IPS DF 6.9 (cell line): ENCODE results near the gene SNAI3.

Source experiments
- DNase-seq: peaks from one replicate; pipeline ENCODE4 v3.0.0-alpha.2; 2013; ENCODE audit warnings: low read depth, low spot score
- H3K27ac ChIP-seq: one replicate; pipeline ENCODE4 v1.5.1; 2013; ENCODE audit warnings: low read length, control low read depth
- H3K27me3 ChIP-seq: 2 replicates; pipeline ENCODE4 v1.6.1; 2013; ENCODE audit warnings: mild to moderate bottlenecking, low read length; ENCODE audit not compliant: control insufficient read depth, insufficient read depth
- H3K36me3 ChIP-seq: 2 replicates; pipeline ENCODE4 v1.6.1; 2013; ENCODE audit warnings: low read length; ENCODE audit not compliant: control insufficient read depth, insufficient read depth
- H3K4me1 ChIP-seq: 2 replicates; pipeline ENCODE4 v1.6.1; 2013; ENCODE audit warnings: low read length; ENCODE audit not compliant: control insufficient read depth, insufficient read depth
- H3K4me3 ChIP-seq: 2 replicates; pipeline ENCODE4 v1.5.1; 2013; ENCODE audit warnings: mild to moderate bottlenecking, low read length
- H3K9me3 ChIP-seq: 2 replicates; pipeline ENCODE4 v1.6.1; 2013; ENCODE audit warnings: low read length, inconsistent platforms; ENCODE audit not compliant: control insufficient read depth, insufficient read depth
- WGBS: extraction: QIAGEN DNeasy Blood & Tissue Kit; methylation state at CpG from one replicate; pipeline ENCODE4 v1.1.7; 2013; ENCODE audit warnings: mixed read lengths, missing lambda C conversion rate; ENCODE audit not compliant: insufficient read length, insufficient coverage; 5-methylcytosine and 5-hydroxymethylcytosine counted together

The SNAI3 gene

DNA sequence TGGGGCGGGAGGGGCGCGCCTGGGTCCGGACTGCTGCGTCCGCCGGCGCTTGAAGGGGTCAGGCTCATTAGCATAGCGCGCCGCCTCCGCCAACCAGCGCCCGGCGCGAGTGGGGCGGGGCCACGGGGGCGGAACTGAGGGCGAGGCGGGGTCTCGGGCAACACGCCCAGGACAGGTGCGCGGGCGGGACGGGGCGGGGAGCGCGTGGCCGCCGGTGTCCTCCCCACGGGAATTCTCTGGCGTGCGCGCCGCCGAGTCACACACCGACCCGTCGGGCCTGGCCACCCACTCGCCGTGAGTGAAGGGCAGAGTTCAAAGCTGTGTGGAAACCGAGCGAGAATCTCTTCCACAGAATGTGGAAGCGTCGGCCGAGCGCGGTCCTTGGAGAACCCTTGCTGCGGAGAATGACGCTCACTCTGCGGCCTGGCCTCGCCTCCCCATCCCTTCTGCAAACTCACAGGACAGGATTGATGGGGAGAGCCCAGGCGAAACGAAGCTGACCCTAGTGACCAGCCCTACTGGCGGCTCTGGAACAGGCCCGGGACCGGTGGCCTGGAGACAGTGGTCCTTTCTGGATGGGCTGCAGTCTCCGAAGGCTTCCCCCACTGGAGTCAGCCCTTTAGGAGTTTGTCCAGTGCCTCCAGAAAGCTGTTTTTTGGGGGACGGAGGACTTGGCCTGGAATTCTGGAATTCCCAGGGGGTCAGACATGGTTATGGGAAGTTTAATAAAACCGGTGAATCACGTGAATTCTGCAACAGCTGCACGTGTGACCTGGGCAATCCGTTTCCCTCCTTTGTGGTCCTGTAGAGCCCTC lies at the start of gene SNAI3:
Gene SNAI3, minus strand, starts transcription at position 69 of the 815 bp plus-strand sequence. CDS start 101 bp downstream, outside the sequence.
- peaks cover 2% of the 10 kb centered on the region; the same call in 1 of the 2 replicates for H3K4me1 ChIP-seq
- H3K9me3 ChIP-seq, result no peaks in the 10 kb centered on the region
- no peaks in the 10 kb centered on the region; the same call in 1 of the 2 replicates for H3K36me3 ChIP-seq
- WGBS, result no CpG with 5 or more reads among the region's 65 CpGs
- H3K27me3 ChIP-seq, result no peaks in the 10 kb centered on the region
- no peak for DNase-seq
- H3K4me3 ChIP-seq, result peak within 1 kb of the TSS; percentile 58; the same call in 1 of the 2 replicates
- no peak within 1 kb of the TSS for H3K27ac ChIP-seq

GRCh38 chr16:88736088-88736487 lies 49.8 kb upstream of the SNAI3 start:
- Histone ChIP-seq H3K4me3 (no peak overlapping the region), H3K9me3 (no peaks in the 10 kb centered on the region), H3K27ac (no peak overlapping the region), H3K36me3 (peaks cover 19% of the 10 kb centered on the region), H3K27me3 (no peaks in the 10 kb centered on the region), H3K4me1 (no peaks in the 10 kb centered on the region; the same call in 1 of the 2 replicates)
- WGBS, result no CpG with 5 or more reads among the region's 21 CpGs
- no peak for DNase-seq

GRCh38 chr16:88735616-88736015 lies 49.3 kb upstream of the SNAI3 start:
- H3K9me3 ChIP-seq, result no peaks in the 10 kb centered on the region
- no peak for DNase-seq
- no CpG with 5 or more reads among the region's 10 CpGs for WGBS
- no peak overlapping the region for H3K4me3 ChIP-seq
- H3K4me1 ChIP-seq, result no peaks in the 10 kb centered on the region; the same call in 1 of the 2 replicates
- peaks cover 19% of the 10 kb centered on the region for H3K36me3 ChIP-seq
- no peaks in the 10 kb centered on the region for H3K27me3 ChIP-seq
- H3K27ac ChIP-seq, result no peak overlapping the region

DNA sequence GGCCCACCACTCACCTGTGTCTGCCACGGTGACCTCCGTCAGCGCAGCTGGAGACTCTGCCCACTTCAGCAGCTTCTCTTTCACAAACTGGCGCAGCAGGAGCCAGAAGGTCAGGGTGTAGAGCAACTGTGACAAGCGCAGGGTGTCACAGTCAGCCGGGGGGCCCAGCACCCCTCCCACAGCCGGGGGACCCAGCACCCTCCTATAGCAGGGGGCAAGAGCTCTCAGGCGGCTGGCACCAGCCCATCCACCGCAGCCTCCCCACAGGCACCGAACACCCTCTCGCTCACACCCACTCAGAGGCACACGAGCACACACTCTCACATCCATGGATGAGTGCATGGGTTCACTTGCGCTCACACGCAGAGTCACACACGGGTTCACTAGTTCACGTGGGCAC lies 48.8 kb upstream of the SNAI3 start:
- Histone ChIP-seq H3K4me1 (no peaks in the 10 kb centered on the region; the same call in 1 of the 2 replicates), H3K9me3 (no peaks in the 10 kb centered on the region), H3K27ac (no peak overlapping the region), H3K4me3 (no peak overlapping the region), H3K27me3 (no peaks in the 10 kb centered on the region), H3K36me3 (peaks cover 19% of the 10 kb centered on the region)
- no CpG with 5 or more reads among the region's 16 CpGs for WGBS
- no peak for DNase-seq

DNA sequence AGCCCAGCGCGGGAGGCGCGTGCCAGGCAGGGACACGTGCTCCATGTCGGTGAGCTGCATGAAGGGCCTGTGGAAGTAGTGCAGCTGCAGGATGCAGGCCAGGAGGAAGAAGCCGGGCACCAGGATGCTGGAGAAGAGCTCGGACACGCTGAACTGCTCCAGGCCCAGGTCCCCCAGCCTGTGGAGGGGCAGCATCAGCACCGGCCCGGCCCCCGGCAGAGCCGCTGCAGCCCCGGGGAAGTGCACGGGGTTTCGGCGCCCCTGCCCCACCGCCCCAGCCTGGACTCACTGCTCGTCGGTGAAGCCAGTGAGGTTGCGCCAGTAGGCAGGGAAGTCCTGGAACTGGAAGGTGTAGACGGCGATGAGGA lies 48.0 kb upstream of the SNAI3 start:
- no CpG with 5 or more reads among the region's 23 CpGs for WGBS
- Histone ChIP-seq H3K9me3 (no peaks in the 10 kb centered on the region), H3K36me3 (peaks cover 19% of the 10 kb centered on the region), H3K27me3 (no peaks in the 10 kb centered on the region), H3K4me1 (no peaks in the 10 kb centered on the region; the same call in 1 of the 2 replicates), H3K4me3 (no peak overlapping the region), H3K27ac (no peak overlapping the region)
- no peak for DNase-seq

DNA sequence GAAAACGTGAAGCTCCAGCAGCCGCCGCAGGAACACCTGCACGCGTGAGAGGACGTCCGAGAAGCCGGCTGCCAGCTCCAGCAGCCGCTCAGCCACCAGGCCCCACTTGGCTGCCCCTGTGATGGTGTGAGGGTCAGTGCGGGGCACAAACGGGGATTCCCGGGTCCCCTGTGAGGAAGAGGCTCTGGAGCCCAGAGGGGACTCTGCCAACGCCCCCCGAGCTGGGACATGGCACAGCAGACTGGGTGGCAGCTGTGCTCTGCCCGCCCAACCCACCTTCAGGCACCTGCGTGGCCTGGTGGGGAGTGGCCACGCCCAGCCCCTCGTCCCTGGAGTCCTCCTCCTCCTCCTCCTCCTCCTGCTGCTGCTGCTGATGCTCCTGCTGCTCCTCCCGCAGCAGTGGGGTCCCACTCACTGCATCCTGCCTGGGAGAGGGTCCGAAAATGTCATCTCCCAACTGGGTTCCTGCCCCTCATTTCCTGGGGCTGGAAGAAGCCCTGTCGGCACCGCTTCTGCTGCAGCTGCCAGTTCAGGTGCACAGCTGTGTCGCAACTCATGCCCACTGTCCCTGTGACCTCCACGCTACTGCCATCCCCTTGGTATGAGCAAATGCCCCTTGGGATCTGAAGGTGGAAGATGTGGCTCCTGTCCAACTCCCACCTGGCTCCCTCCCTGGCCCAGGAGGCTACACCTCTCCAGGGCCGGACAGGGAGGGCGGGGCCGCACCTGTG lies 47.5 kb upstream of the SNAI3 start:
- Histone ChIP-seq H3K9me3 (no peaks in the 10 kb centered on the region), H3K36me3 (peaks cover 19% of the 10 kb centered on the region), H3K4me3 (no peak overlapping the region), H3K4me1 (no peaks in the 10 kb centered on the region; the same call in 1 of the 2 replicates), H3K27ac (no peak overlapping the region), H3K27me3 (no peaks in the 10 kb centered on the region)
- no peak for DNase-seq
- WGBS, result no CpG with 5 or more reads among the region's 27 CpGs

GRCh38 chr16:88732961-88733294 lies 46.6 kb upstream of the SNAI3 start:
- Histone ChIP-seq H3K27ac (no peak overlapping the region), H3K27me3 (no peaks in the 10 kb centered on the region), H3K4me3 (no peak overlapping the region), H3K36me3 (peaks cover 20% of the 10 kb centered on the region), H3K4me1 (no peaks in the 10 kb centered on the region; the same call in 1 of the 2 replicates), H3K9me3 (no peaks in the 10 kb centered on the region)
- no CpG with 5 or more reads among the region's 13 CpGs for WGBS
- no peak for DNase-seq

DNA sequence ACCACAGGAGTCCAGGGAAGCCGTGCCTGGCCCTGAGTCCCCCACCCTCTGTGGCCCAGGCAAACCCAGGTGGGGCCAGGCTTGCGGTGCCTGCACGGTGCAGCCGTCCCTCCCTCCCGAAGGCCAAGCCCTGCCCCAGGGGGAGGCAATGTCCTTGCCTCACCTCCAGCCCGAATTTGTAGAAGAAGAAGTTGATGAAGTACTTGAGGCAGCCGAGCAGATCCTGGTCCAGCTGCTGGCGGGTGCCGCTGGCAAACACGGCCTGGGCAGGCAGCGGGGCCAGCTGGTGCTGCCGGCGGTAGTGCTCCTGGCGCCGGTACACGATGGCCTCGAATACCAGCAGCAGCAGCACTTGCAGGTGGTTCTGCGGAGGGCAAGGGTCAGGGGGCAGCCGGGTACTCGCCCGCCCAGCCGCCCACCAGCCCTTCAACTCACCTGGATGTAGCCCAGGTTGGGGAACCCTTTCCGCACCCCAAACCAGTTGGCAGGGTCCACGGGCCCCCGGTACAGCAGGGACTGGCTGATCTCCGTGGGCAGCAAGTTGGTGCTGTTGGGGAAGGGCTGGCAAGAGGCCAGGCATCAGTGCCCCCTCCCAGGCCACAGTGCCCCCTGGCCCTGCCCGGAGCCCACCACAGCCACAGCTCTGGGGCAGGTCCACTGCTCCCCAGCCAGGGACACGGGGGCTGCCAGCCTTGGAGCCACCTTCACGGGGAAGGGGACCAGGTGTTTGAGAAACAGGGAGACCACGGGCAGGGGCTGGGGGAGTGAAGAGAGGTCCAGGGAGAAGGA lies 46.1 kb upstream of the SNAI3 start:
- H3K9me3 ChIP-seq, result no peaks in the 10 kb centered on the region
- H3K4me3 ChIP-seq, result no peak overlapping the region
- H3K4me1 ChIP-seq, result no peaks in the 10 kb centered on the region
- no peak overlapping the region for H3K27ac ChIP-seq
- no CpG with 5 or more reads among the region's 30 CpGs for WGBS
- DNase-seq, result no peak
- peaks cover 22% of the 10 kb centered on the region for H3K36me3 ChIP-seq
- H3K27me3 ChIP-seq, result no peaks in the 10 kb centered on the region

GRCh38 chr16:88731699-88732098 lies 45.4 kb upstream of the SNAI3 start:
- Histone ChIP-seq H3K4me1 (no peaks in the 10 kb centered on the region), H3K27me3 (no peaks in the 10 kb centered on the region), H3K36me3 (peaks cover 27% of the 10 kb centered on the region), H3K4me3 (no peak overlapping the region), H3K9me3 (no peaks in the 10 kb centered on the region), H3K27ac (no peak overlapping the region)
- DNase-seq, result no peak
- WGBS, result no CpG with 5 or more reads among the region's 15 CpGs
